ENCODE data around the gene GLIPR1.
"Not testable (repeated sequence)": the region's sequence is repeated elsewhere in the genome, so short reads cannot be mapped to it uniquely, and the experiment has no call there.

GLIPR1 gene

GRCh38 chr12:75480469-75480949 is at the start of gene GLIPR1:
Gene GLIPR1 (plus strand): TSS chr12:75480755. CDS start chr12:75480881, 126 bp downstream.
- Histone ChIP-seq H3K36me3 (ENCODE audit: control insufficient read depth, insufficient read depth, low read length) (no peaks in the 10 kb centered on the region), H3K9ac (ENCODE audit: low read length) (peak within 1 kb of the TSS; percentile 29), H3K27me3 (ENCODE audit: control insufficient read depth, insufficient read depth, low read length) (no peaks in the 10 kb centered on the region), H3K4me1 (ENCODE audit: control insufficient read depth, insufficient read depth, low read length) (peaks cover 8% of the 10 kb centered on the region), H3K4me3 (ENCODE audit: low read length) (peak within 1 kb of the TSS; percentile 67), H3K27ac (ENCODE audit: low read depth, low read length) (peak within 1 kb of the TSS; percentile 78)

- no peaks in the 10 kb centered on the region for H3K36me3 ChIP-seq (ENCODE audit: control insufficient read depth, insufficient read depth, low read length)
- H3K27ac ChIP-seq (ENCODE audit: low read depth, low read length), result no peak overlapping the region
- H3K4me3 ChIP-seq (ENCODE audit: low read length), result no peak overlapping the region
- no peaks in the 10 kb centered on the region for H3K4me1 ChIP-seq (ENCODE audit: control insufficient read depth, insufficient read depth, low read length)
- no peak overlapping the region for H3K9ac ChIP-seq (ENCODE audit: low read length)
- no peaks in the 10 kb centered on the region for H3K27me3 ChIP-seq (ENCODE audit: control insufficient read depth, insufficient read depth, low read length)
Observed at GRCh38 chr12:75432924-75433323, 47.6 kb upstream of the GLIPR1 start.

- no peaks in the 10 kb centered on the region for H3K36me3 ChIP-seq (ENCODE audit: control insufficient read depth, insufficient read depth, low read length)
- no peak overlapping the region for H3K27ac ChIP-seq (ENCODE audit: low read depth, low read length)
- no peaks in the 10 kb centered on the region for H3K27me3 ChIP-seq (ENCODE audit: control insufficient read depth, insufficient read depth, low read length)
Observed at GRCh38 chr12:75437564-75437963, 43.0 kb upstream of the GLIPR1 start.

GRCh38 chr12:75438059-75438754 is 42.3 kb upstream of the GLIPR1 start:
- no peaks in the 10 kb centered on the region for H3K36me3 ChIP-seq (ENCODE audit: control insufficient read depth, insufficient read depth, low read length)
- no peaks in the 10 kb centered on the region for H3K27me3 ChIP-seq (ENCODE audit: control insufficient read depth, insufficient read depth, low read length)
- no peaks in the 10 kb centered on the region for H3K4me1 ChIP-seq (ENCODE audit: control insufficient read depth, insufficient read depth, low read length)
- no peak overlapping the region for H3K9ac ChIP-seq (ENCODE audit: low read length)
- no peak overlapping the region for H3K27ac ChIP-seq (ENCODE audit: low read depth, low read length)
- no peak overlapping the region for H3K4me3 ChIP-seq (ENCODE audit: low read length)

More at GRCh38 chr12:75437564-75437963, 43.0 kb upstream of the GLIPR1 start:
- no peak overlapping the region for H3K4me3 ChIP-seq (ENCODE audit: low read length)
- H3K9ac ChIP-seq (ENCODE audit: low read length), result no peak overlapping the region
- no peaks in the 10 kb centered on the region for H3K4me1 ChIP-seq (ENCODE audit: control insufficient read depth, insufficient read depth, low read length)

GRCh38 chr12:75439048-75439447 is 41.5 kb upstream of the GLIPR1 start:
- no peaks in the 10 kb centered on the region for H3K36me3 ChIP-seq (ENCODE audit: control insufficient read depth, insufficient read depth, low read length)
- no peaks in the 10 kb centered on the region for H3K27me3 ChIP-seq (ENCODE audit: control insufficient read depth, insufficient read depth, low read length)
- H3K4me1 ChIP-seq (ENCODE audit: control insufficient read depth, insufficient read depth, low read length), result no peaks in the 10 kb centered on the region
- no peak overlapping the region for H3K9ac ChIP-seq (ENCODE audit: low read length)
- no peak overlapping the region for H3K27ac ChIP-seq (ENCODE audit: low read depth, low read length)
- H3K4me3 ChIP-seq (ENCODE audit: low read length), result no peak overlapping the region

GRCh38 chr12:75439930-75440329 is 40.6 kb upstream of the GLIPR1 start:
- H3K9ac ChIP-seq (ENCODE audit: low read length), result no peak overlapping the region
- H3K27me3 ChIP-seq (ENCODE audit: control insufficient read depth, insufficient read depth, low read length), result no peaks in the 10 kb centered on the region
- no peak overlapping the region for H3K27ac ChIP-seq (ENCODE audit: low read depth, low read length)
- no peak overlapping the region for H3K4me3 ChIP-seq (ENCODE audit: low read length)
- H3K36me3 ChIP-seq (ENCODE audit: control insufficient read depth, insufficient read depth, low read length), result no peaks in the 10 kb centered on the region
- no peaks in the 10 kb centered on the region for H3K4me1 ChIP-seq (ENCODE audit: control insufficient read depth, insufficient read depth, low read length)

GRCh38 chr12:75441687-75442449 is 38.7 kb upstream of the GLIPR1 start:
- not testable (repeated sequence) for H3K4me1 ChIP-seq (ENCODE audit: control insufficient read depth, insufficient read depth, low read length); H3K4me3 ChIP-seq (ENCODE audit: low read length); H3K9ac ChIP-seq (ENCODE audit: low read length); H3K27me3 ChIP-seq (ENCODE audit: control insufficient read depth, insufficient read depth, low read length); H3K27ac ChIP-seq (ENCODE audit: low read depth, low read length); H3K36me3 ChIP-seq (ENCODE audit: control insufficient read depth, insufficient read depth, low read length)

- not testable (repeated sequence) for H3K27ac ChIP-seq (ENCODE audit: low read depth, low read length); H3K4me3 ChIP-seq (ENCODE audit: low read length); H3K36me3 ChIP-seq (ENCODE audit: control insufficient read depth, insufficient read depth, low read length); H3K9ac ChIP-seq (ENCODE audit: low read length); H3K27me3 ChIP-seq (ENCODE audit: control insufficient read depth, insufficient read depth, low read length); H3K4me1 ChIP-seq (ENCODE audit: control insufficient read depth, insufficient read depth, low read length)
Observed at GRCh38 chr12:75442454-75442853, 38.1 kb upstream of the GLIPR1 start.

- H3K9ac ChIP-seq (ENCODE audit: low read length), result no peak overlapping the region
- no peaks in the 10 kb centered on the region for H3K36me3 ChIP-seq (ENCODE audit: control insufficient read depth, insufficient read depth, low read length)
- no peak overlapping the region for H3K27ac ChIP-seq (ENCODE audit: low read depth, low read length)
- no peaks in the 10 kb centered on the region for H3K27me3 ChIP-seq (ENCODE audit: control insufficient read depth, insufficient read depth, low read length)
- H3K4me3 ChIP-seq (ENCODE audit: low read length), result no peak overlapping the region
- no peaks in the 10 kb centered on the region for H3K4me1 ChIP-seq (ENCODE audit: control insufficient read depth, insufficient read depth, low read length)
Observed at GRCh38 chr12:75443709-75444108, 36.8 kb upstream of the GLIPR1 start.

GRCh38 chr12:75444429-75445136 is 36.0 kb upstream of the GLIPR1 start:
- H3K36me3 ChIP-seq (ENCODE audit: control insufficient read depth, insufficient read depth, low read length), result no peaks in the 10 kb centered on the region
- no peaks in the 10 kb centered on the region for H3K27me3 ChIP-seq (ENCODE audit: control insufficient read depth, insufficient read depth, low read length)
- no peaks in the 10 kb centered on the region for H3K4me1 ChIP-seq (ENCODE audit: control insufficient read depth, insufficient read depth, low read length)
- H3K9ac ChIP-seq (ENCODE audit: low read length), result no peak overlapping the region
- H3K27ac ChIP-seq (ENCODE audit: low read depth, low read length), result no peak overlapping the region
- H3K4me3 ChIP-seq (ENCODE audit: low read length), result no peak overlapping the region

- H3K27me3 ChIP-seq (ENCODE audit: control insufficient read depth, insufficient read depth, low read length); H3K36me3 ChIP-seq (ENCODE audit: control insufficient read depth, insufficient read depth, low read length); H3K9ac ChIP-seq (ENCODE audit: low read length); H3K27ac ChIP-seq (ENCODE audit: low read depth, low read length); H3K4me3 ChIP-seq (ENCODE audit: low read length); H3K4me1 ChIP-seq (ENCODE audit: control insufficient read depth, insufficient read depth, low read length): not testable (repeated sequence)
Observed at GRCh38 chr12:75445137-75445507, 35.4 kb upstream of the GLIPR1 start.

GRCh38 chr12:75446857-75447256 is 33.7 kb upstream of the GLIPR1 start:
- H3K4me1 ChIP-seq (ENCODE audit: control insufficient read depth, insufficient read depth, low read length), result no peaks in the 10 kb centered on the region
- H3K9ac ChIP-seq (ENCODE audit: low read length), result no peak overlapping the region
- no peak overlapping the region for H3K27ac ChIP-seq (ENCODE audit: low read depth, low read length)

More at GRCh38 chr12:75446857-75447256, 33.7 kb upstream of the GLIPR1 start:
- Histone ChIP-seq H3K4me3 (ENCODE audit: low read length) (no peak overlapping the region), H3K27me3 (ENCODE audit: control insufficient read depth, insufficient read depth, low read length) (no peaks in the 10 kb centered on the region), H3K36me3 (ENCODE audit: control insufficient read depth, insufficient read depth, low read length) (no peaks in the 10 kb centered on the region)

Data from rectal smooth muscle tissue (tissue), 1 donor.